HEK293 (cell line): ENCODE measurements around the gene BBC3.
A peak's percentile ranks its signal among the peaks of the same experiment; 100 is the strongest.

Experiments
- CTCF ChIA-PET: fragments of 350-600 bp; formaldehyde crosslinking; extraction: SDS; loops from one replicate; lab custom pipeline; 2021; ENCODE audit warnings: antibody characterized with exemption; lab: Yijun Ruan, JAX
- POLR2A ChIA-PET: fragments of 300-600 bp; formaldehyde crosslinking; extraction: SDS; loops from one replicate; lab custom pipeline; 2020; ENCODE audit warnings: antibody characterized with exemption, inconsistent platforms; lab: Yijun Ruan, JAX
- H3K27ac ChIP-seq: fragments of 200-500 bp; sonication (Bioruptor generic); 2 replicates; pipeline ENCODE4 v1.5.1; 2014; ENCODE audit warnings: low read depth, low read length, control low read depth, inconsistent platforms; ENCODE audit errors: extremely low read depth
- H3K36me3 ChIP-seq, 2 experiments: fragments of 200-500 bp in 1 of 2; sonication (Bioruptor generic) in 1 of 2; 1 replicate in 1 of 2; 2 replicates in 1 of 2; pipeline ENCODE4 v1.5.1; 2014 to 2017; ENCODE audit warnings: inconsistent platforms in 2 of 2, low read length in 2 of 2; ENCODE audit not compliant: control insufficient read depth in 2 of 2, insufficient read depth in 1 of 2
- H3K4me1 ChIP-seq: fragments of 200-500 bp; sonication (Bioruptor generic); 2 replicates; pipeline ENCODE4 v1.5.1; 2014; ENCODE audit warnings: mild to moderate bottlenecking, low read length, inconsistent platforms; ENCODE audit not compliant: control insufficient read depth, insufficient read depth
- H3K4me3 ChIP-seq: 2 replicates; pipeline ENCODE4 v1.5.1; 2011; ENCODE audit warnings: low read depth, mild to moderate bottlenecking, control low read depth, low read length, moderate library complexity
- H3K9me3 ChIP-seq: fragments of 200-500 bp; sonication (Bioruptor generic); 2 replicates; pipeline ENCODE4 v1.5.1; 2014; ENCODE audit warnings: low read depth, low read length, inconsistent platforms; ENCODE audit not compliant: control insufficient read depth, insufficient read depth
- FEZF1 ChIP-seq: fragments of 450-650 bp; formaldehyde crosslinking; IDR thresholded peaks from 2 replicates; pipeline ENCODE4 v1.5.1; 2016; ENCODE audit warnings: missing biosample characterization, missing genetic modification characterization
- IKZF3 ChIP-seq: fragments of 450-650 bp; IDR thresholded peaks from 2 replicates; pipeline ENCODE4 v1.5.0; 2018; ENCODE audit warnings: missing biosample characterization, mild to moderate bottlenecking, missing genetic modification characterization, moderate library complexity
- KLF1 ChIP-seq: fragments of 450-650 bp; formaldehyde crosslinking; IDR thresholded peaks from 2 replicates; pipeline ENCODE4 v1.5.1; 2016; ENCODE audit warnings: missing biosample characterization, missing genetic modification characterization
- KLF16 ChIP-seq: fragments of 450-650 bp; formaldehyde crosslinking; IDR thresholded peaks from 2 replicates; pipeline ENCODE4 v1.5.1; 2017; ENCODE audit warnings: missing biosample characterization, missing genetic modification characterization
- KLF9 ChIP-seq: fragments of 450-650 bp; formaldehyde crosslinking; IDR thresholded peaks from 2 replicates; pipeline ENCODE4 v1.5.1; 2016; ENCODE audit warnings: missing biosample characterization, missing genetic modification characterization, low read depth
- MYNN ChIP-seq: fragments of 450-650 bp; formaldehyde crosslinking; IDR thresholded peaks from 2 replicates; pipeline ENCODE4 v1.5.1; 2016; ENCODE audit warnings: missing biosample characterization, missing genetic modification characterization, borderline replicate concordance
- SP7 ChIP-seq: fragments of 450-650 bp; formaldehyde crosslinking; IDR thresholded peaks from 2 replicates; pipeline ENCODE4 v1.5.1; 2016; ENCODE audit warnings: missing biosample characterization, missing genetic modification characterization
- TCF7L2 ChIP-seq: IDR thresholded peaks from 2 replicates; pipeline ENCODE4 v1.6.1; 2011; ENCODE audit warnings: low read depth, mild to moderate bottlenecking, inconsistent platforms, low read length, moderate library complexity, borderline replicate concordance
- TRIM28 ChIP-seq: IDR thresholded peaks from 2 replicates; pipeline ENCODE4 v1.6.1; 2011; ENCODE audit warnings: low read length, control low read depth, borderline replicate concordance
- ZBTB8A ChIP-seq: fragments of 450-650 bp; formaldehyde crosslinking; IDR thresholded peaks from 2 replicates; pipeline ENCODE4 v1.5.1; 2016; ENCODE audit warnings: missing biosample characterization, missing genetic modification characterization
- ZEB2 ChIP-seq: fragments of 450-650 bp; formaldehyde crosslinking; IDR thresholded peaks from 2 replicates; pipeline ENCODE4 v1.5.1; 2016; ENCODE audit warnings: missing biosample characterization, missing genetic modification characterization
- ZNF112 ChIP-seq: fragments of 450-650 bp; formaldehyde crosslinking; IDR thresholded peaks from 2 replicates; pipeline ENCODE4 v1.5.0; 2017; ENCODE audit warnings: missing biosample characterization, missing genetic modification characterization
- ZNF121 ChIP-seq: fragments of 450-650 bp; formaldehyde crosslinking; IDR thresholded peaks from 2 replicates; pipeline ENCODE4 v1.5.1; 2016; ENCODE audit warnings: missing biosample characterization, missing genetic modification characterization
- ZNF19 ChIP-seq: fragments of 450-650 bp; formaldehyde crosslinking; IDR thresholded peaks from 2 replicates; pipeline ENCODE4; 2016; ENCODE audit warnings: missing biosample characterization, missing genetic modification characterization, low read depth
- ZNF2 ChIP-seq: fragments of 450-650 bp; formaldehyde crosslinking; IDR thresholded peaks from 2 replicates; pipeline ENCODE4 v1.5.1; 2016; ENCODE audit warnings: missing biosample characterization, missing genetic modification characterization
- ZNF350 ChIP-seq: fragments of 450-650 bp; formaldehyde crosslinking; IDR thresholded peaks from 2 replicates; pipeline ENCODE4 v1.5.0; 2017; ENCODE audit warnings: missing biosample characterization, mild to moderate bottlenecking, missing genetic modification characterization
- ZNF416 ChIP-seq: fragments of 450-650 bp; formaldehyde crosslinking; IDR thresholded peaks from 2 replicates; pipeline ENCODE4 v1.5.1; 2016; ENCODE audit warnings: missing biosample characterization, missing genetic modification characterization
- ZNF549 ChIP-seq: fragments of 450-650 bp; IDR thresholded peaks from 2 replicates; pipeline ENCODE4 v1.5.1; 2018; ENCODE audit warnings: missing biosample characterization, missing genetic modification characterization, mild to moderate bottlenecking, inconsistent platforms, moderate library complexity
- ZNF621 ChIP-seq: fragments of 450-650 bp; formaldehyde crosslinking; IDR thresholded peaks from 2 replicates; pipeline ENCODE4 v1.5.1; 2017; ENCODE audit warnings: missing biosample characterization, missing genetic modification characterization
- TF ChIP-seq, protein P1 (sequence below): fragments of 450-650 bp; formaldehyde crosslinking; IDR thresholded peaks from 2 replicates; pipeline ENCODE4 v1.5.1; 2016; ENCODE audit warnings: missing biosample characterization, missing genetic modification characterization
- TF ChIP-seq, protein P2 (sequence below): fragments of 450-650 bp; formaldehyde crosslinking; IDR thresholded peaks from 2 replicates; pipeline ENCODE4 v1.5.1; 2017; ENCODE audit warnings: missing biosample characterization, missing genetic modification characterization
- TF ChIP-seq, protein P3 (sequence below): fragments of 450-650 bp; formaldehyde crosslinking; IDR thresholded peaks from 2 replicates; pipeline ENCODE4 v1.5.1; 2017; ENCODE audit warnings: missing biosample characterization, missing genetic modification characterization

Gene BBC3

GRCh38 chr19:47190167-47190727 is 40.8 kb downstream of the BBC3 start:
- no peaks in the 10 kb centered on the region for H3K9me3 ChIP-seq
- H3K36me3 ChIP-seq, result peaks cover 47 to 52% of the 10 kb centered on the region in 2 experiments
- TF ChIP-seq KLF1 (peak; percentile 61), KLF9 (tag by site-specific recombination) (no peak), ZNF416 (tag by site-specific recombination) (no peak), ZNF112 (tag by site-specific recombination) (no peak), ZNF549 (tag by site-specific recombination) (no peak), ZNF350 (tag by site-specific recombination) (no peak), SP7 (peak; percentile 92), TCF7L2 (peak; percentile 60; the same call in 1 of the 2 replicates), ZEB2 (tag by site-specific recombination) (0 out of 2 replicates have a peak, but pooled peaks have one; percentile 21), ZNF2 (tag by site-specific recombination) (no peak), ZNF121 (tag by site-specific recombination) (no peak), ZNF19 (no peak), ZNF621 (no peak), FEZF1 (tag by site-specific recombination) (peak; percentile 74), KLF16 (no peak), TRIM28 (no peak), MYNN (tag by site-specific recombination) (no peak), IKZF3 (tag by site-specific recombination) (no peak), ZBTB8A (tag by site-specific recombination) (no peak)
- TF ChIP-seq, protein P1, sequence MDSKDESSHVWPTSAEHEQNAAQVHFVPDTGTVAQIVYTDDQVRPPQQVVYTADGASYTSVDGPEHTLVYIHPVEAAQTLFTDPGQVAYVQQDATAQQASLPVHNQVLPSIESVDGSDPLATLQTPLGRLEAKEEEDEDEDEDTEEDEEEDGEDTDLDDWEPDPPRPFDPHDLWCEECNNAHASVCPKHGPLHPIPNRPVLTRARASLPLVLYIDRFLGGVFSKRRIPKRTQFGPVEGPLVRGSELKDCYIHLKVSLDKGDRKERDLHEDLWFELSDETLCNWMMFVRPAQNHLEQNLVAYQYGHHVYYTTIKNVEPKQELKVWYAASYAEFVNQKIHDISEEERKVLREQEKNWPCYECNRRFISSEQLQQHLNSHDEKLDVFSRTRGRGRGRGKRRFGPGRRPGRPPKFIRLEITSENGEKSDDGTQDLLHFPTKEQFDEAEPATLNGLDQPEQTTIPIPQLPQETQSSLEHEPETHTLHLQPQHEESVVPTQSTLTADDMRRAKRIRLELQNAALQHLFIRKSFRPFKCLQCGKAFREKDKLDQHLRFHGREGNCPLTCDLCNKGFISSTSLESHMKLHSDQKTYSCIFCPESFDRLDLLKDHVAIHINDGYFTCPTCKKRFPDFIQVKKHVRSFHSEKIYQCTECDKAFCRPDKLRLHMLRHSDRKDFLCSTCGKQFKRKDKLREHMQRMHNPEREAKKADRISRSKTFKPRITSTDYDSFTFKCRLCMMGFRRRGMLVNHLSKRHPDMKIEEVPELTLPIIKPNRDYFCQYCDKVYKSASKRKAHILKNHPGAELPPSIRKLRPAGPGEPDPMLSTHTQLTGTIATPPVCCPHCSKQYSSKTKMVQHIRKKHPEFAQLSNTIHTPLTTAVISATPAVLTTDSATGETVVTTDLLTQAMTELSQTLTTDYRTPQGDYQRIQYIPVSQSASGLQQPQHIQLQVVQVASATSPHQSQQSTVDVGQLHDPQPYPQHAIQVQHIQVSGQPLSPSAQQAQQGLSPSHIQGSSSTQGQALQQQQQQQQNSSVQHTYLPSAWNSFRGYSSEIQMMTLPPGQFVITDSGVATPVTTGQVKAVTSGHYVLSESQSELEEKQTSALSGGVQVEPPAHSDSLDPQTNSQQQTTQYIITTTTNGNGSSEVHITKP (tag by site-specific recombination), result peak; percentile 7; the same call in 1 of the 2 replicates
- TF ChIP-seq, protein P2, sequence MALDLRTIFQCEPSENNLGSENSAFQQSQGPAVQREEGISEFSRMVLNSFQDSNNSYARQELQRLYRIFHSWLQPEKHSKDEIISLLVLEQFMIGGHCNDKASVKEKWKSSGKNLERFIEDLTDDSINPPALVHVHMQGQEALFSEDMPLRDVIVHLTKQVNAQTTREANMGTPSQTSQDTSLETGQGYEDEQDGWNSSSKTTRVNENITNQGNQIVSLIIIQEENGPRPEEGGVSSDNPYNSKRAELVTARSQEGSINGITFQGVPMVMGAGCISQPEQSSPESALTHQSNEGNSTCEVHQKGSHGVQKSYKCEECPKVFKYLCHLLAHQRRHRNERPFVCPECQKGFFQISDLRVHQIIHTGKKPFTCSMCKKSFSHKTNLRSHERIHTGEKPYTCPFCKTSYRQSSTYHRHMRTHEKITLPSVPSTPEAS, result no peak
- TF ChIP-seq, protein P3, sequence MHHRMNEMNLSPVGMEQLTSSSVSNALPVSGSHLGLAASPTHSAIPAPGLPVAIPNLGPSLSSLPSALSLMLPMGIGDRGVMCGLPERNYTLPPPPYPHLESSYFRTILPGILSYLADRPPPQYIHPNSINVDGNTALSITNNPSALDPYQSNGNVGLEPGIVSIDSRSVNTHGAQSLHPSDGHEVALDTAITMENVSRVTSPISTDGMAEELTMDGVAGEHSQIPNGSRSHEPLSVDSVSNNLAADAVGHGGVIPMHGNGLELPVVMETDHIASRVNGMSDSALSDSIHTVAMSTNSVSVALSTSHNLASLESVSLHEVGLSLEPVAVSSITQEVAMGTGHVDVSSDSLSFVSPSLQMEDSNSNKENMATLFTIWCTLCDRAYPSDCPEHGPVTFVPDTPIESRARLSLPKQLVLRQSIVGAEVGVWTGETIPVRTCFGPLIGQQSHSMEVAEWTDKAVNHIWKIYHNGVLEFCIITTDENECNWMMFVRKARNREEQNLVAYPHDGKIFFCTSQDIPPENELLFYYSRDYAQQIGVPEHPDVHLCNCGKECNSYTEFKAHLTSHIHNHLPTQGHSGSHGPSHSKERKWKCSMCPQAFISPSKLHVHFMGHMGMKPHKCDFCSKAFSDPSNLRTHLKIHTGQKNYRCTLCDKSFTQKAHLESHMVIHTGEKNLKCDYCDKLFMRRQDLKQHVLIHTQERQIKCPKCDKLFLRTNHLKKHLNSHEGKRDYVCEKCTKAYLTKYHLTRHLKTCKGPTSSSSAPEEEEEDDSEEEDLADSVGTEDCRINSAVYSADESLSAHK (tag by site-specific recombination), result no peak
- peak overlapping the region; percentile 52 for H3K27ac ChIP-seq
- ChIA-PET CTCF (interaction anchor here (0.6 to 2.1 kb wide), 5 partner anchors 21 to 599 kb away, joined by 3 to 10 read pairs (median 4); no protein-coding TSS in a partner anchor), POLR2A (interaction anchor here (0.5 to 1.5 kb wide), 3 partner anchors 8 to 54 kb away, joined by 4 to 7 read pairs (median 4); no protein-coding TSS in a partner anchor)
- H3K4me1 ChIP-seq, result peaks cover 30% of the 10 kb centered on the region
- no peak overlapping the region for H3K4me3 ChIP-seq
